Measurements from ENCODE around the gene PLXNB1.

The PLXNB1 gene

GRCh38 chr3:48418651-48419050 is 11.2 kb downstream of the PLXNB1 start:
- no peak for TF ChIP-seq CTCF (conservative IDR thresholded peaks at IDR 0.05; ENCODE audit: low read length)
- no peak for DNase-seq (ENCODE audit: low read depth)
- no peak overlapping the region for H3K4me3 ChIP-seq (ENCODE audit: low read length)

- TF ChIP-seq CTCF (conservative IDR thresholded peaks at IDR 0.05; ENCODE audit: low read length) = no peak
- no peak overlapping the region for H3K4me3 ChIP-seq (ENCODE audit: low read length)
- no peak for DNase-seq (ENCODE audit: low read depth)
Observed at GRCh38 chr3:48418140-48418539, 11.7 kb downstream of the PLXNB1 start.

- no peak for DNase-seq (ENCODE audit: low read depth)
- TF ChIP-seq CTCF (conservative IDR thresholded peaks at IDR 0.05; ENCODE audit: low read length) = no peak
- H3K4me3 ChIP-seq (ENCODE audit: low read length) = no peak overlapping the region
Observed at GRCh38 chr3:48417529-48418108, 12.3 kb downstream of the PLXNB1 start.

DNA sequence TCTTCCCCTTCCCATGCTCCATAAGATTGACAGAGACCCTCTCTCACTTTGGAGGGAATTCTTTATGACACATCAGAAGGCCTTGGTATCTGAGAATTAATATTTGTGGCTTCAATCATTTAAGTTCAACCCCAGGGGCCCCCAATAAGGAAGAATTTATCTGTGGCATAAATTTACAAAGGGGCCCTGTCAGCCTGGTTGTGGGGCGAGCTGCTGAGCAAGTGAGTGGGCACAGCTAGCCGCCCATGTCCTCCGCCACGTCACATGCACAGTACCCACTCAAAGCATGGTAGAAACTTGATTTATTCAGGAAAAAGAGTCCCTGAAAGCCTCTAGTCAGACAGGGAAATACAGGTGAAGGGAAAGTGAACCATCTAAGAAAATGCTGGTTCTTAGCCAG is 13.3 kb downstream of the PLXNB1 start:
- H3K4me3 ChIP-seq (ENCODE audit: low read length) = no peak overlapping the region
- no peak for TF ChIP-seq CTCF (conservative IDR thresholded peaks at IDR 0.05; ENCODE audit: low read length)
- no peak for DNase-seq (ENCODE audit: low read depth)

GRCh38 chr3:48416091-48416505 is 13.8 kb downstream of the PLXNB1 start:
- TF ChIP-seq CTCF (conservative IDR thresholded peaks at IDR 0.05; ENCODE audit: low read length) = no peak
- no peak overlapping the region for H3K4me3 ChIP-seq (ENCODE audit: low read length)

DNA sequence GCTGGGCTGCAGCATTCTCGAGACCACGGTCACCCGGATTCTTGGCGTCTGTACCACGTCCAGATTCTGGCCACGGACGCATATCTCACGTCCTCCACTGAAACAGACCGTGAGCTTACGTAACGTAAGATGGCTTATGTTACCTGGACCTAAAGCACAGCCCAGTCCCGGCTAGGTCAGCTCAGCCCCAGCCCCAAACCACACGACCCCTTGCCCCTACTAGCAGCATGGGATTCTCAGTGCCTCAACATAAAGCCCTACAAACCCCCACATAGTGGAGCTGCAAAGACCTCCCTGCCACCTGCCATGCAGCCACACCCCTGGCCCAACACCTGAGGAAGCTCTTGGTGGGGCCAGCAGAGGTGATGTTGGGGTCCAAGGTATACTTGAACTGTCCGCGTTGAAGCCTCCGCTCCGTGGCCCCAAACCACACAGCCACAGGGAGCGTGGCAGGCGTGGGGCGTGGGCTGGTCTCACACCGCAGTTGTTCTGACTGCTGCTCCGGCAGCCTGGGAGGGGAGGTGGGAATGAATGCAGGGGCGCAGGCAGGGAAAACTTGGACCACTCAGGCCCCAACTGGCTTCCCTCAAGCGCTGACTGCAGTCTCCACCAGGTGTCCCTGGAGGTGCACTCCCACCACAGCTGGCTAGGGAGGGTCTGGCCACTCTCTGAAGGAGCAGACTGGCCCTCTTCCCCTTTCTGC is 14.5 kb downstream of the PLXNB1 start:
- no peak overlapping the region for H3K4me3 ChIP-seq (ENCODE audit: low read length)
- TF ChIP-seq CTCF (conservative IDR thresholded peaks at IDR 0.05; ENCODE audit: low read length) = no peak
- DNase-seq (ENCODE audit: low read depth) = no peak

More at GRCh38 chr3:48416091-48416505, 13.8 kb downstream of the PLXNB1 start:
- DNase-seq (ENCODE audit: low read depth) = no peak
